ENCODE results near the gene SPEG.

GRCh38 chr2:219404954-219405353, 29.7 kb upstream of the SPEG start:
- TF ChIP-seq, protein P1, sequence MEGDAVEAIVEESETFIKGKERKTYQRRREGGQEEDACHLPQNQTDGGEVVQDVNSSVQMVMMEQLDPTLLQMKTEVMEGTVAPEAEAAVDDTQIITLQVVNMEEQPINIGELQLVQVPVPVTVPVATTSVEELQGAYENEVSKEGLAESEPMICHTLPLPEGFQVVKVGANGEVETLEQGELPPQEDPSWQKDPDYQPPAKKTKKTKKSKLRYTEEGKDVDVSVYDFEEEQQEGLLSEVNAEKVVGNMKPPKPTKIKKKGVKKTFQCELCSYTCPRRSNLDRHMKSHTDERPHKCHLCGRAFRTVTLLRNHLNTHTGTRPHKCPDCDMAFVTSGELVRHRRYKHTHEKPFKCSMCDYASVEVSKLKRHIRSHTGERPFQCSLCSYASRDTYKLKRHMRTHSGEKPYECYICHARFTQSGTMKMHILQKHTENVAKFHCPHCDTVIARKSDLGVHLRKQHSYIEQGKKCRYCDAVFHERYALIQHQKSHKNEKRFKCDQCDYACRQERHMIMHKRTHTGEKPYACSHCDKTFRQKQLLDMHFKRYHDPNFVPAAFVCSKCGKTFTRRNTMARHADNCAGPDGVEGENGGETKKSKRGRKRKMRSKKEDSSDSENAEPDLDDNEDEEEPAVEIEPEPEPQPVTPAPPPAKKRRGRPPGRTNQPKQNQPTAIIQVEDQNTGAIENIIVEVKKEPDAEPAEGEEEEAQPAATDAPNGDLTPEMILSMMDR (IDR thresholded peaks at IDR 0.05), result no peak
- no peak for TF ChIP-seq POLR2A (IDR thresholded peaks at IDR 0.05)
- TF ChIP-seq POLR2AphosphoS5 (IDR thresholded peaks at IDR 0.05), result no peak
